GM21619 (cell line): ENCODE data around the gene MSX1.
A peak's percentile ranks its signal among the peaks of the same experiment; 100 is the strongest.

Experiments used
- ATAC-seq: cut with Tn5 transposase; IDR thresholded peaks from one replicate; pipeline ENCODE4 v1.9.1; 2021; ENCODE audit not compliant: unreplicated experiment

The MSX1 gene

GRCh38 chr4:4840351-4840750, 19.1 kb upstream of the MSX1 start:
- no peak for ATAC-seq

DNA sequence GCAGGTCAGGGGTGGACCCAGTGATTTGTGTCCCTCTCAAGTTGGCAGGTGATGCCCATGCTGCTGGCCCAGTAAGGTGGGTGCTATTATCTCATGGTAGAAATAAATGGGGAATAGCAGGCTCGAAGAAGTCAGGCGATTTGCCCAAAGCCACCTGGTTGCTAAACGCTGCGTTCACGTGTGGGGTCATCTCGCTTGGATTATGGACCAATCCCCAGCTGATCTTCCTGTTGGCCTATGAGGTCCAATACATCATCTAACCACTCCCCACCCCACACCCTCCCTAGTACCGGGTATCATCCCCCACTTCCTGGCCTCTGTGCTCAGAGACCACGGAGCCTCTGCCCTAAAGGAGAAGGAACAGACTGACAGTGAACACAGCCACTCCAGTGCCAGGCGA, 18.3 kb upstream of the MSX1 start:
- no peak for ATAC-seq

DNA sequence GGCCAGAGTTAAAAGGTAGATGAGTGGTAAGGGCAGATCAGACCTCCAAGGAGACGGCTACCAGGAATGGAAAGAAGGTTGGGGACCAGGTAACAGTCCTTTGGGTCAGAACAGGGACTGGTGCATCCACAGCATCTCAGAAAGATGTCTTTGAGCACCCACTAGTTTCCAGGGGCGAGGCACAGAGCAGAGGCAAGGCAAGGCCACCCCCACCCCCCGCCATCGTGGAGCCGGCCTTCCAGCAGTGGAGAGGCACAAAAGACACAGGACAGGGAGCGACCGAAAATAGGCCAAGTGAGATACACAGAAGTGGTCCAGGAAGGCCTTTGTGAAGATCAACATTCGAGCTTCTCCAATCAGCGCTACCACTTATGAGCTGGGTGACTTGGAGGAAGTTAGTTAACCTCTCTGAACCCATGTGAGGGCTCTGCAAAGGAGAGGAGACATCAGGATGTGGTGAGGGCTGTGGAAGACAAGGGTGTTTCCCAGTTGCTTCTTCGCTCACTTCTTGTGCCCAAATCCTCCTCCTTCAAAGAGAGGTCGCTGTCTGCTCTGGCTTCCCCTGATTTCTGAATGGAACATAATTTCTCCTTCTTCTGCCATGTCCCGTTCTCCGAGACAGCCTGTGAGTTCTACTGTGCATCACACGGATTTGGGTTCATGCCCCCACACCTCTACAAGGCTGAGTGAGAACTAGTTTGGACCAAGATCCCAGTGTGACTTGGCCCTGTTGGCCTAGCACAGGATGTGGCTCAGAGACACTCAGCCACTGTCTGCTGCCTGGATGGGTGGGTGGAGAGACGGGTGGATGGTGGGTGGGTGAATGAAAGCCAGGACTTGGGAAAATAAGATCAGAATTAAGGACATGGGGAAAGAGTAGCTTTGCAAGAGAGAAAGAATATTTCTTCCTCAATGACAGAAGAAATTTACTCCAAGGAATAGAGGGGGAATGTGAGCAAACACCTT, 16.7 kb upstream of the MSX1 start:
- no peak for ATAC-seq

DNA sequence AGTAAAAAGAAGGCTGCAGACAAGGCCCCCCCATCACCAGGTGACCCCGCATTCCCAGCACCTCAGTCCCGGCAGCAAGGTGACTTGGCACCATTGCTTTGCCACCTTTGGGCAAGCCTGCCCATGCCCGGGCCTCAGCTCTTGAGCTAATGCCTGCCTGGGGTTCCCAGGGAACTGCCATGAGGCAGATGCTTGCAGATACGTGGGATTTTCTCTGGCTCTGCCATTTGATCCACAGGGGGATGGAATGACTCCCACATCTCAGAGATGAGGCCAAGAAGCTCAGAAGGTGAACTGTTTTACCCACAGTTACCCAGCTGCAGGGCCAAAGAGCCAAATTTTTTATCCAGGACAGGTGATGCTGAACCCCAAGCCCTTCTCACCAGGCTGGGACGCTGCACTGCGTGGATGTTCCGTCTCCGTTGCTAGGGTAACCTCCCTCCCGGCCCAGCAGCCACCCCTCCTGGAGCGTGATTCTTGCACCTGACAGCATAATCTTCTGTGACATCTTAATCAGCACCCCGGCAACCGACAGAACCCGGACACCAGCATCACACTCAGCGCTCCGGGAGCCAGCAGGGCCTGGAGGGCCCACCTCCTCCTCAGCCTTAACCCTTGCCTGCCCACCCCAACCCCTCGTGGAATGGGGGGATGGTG, 15.7 kb upstream of the MSX1 start:
- ATAC-seq, result no peak

DNA sequence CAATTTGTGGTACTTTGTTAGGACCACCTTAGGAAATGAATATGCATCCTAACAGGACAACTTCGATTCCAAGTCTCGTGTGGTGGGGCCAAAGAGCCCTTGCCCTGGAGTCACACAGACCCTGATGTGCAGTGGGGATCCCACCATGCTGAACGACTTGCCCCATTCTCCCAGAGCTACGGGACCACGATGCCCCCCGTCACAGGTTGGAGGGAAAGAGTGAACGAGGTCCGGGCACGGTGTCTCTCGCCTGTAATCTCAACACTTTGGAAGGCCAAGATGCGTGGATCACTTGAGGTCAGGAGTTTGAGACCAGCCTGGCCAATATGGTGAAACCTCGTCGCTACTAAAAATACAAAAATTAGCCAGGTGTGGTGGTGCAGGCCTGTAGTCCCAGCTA, 14.4 kb upstream of the MSX1 start:
- ATAC-seq, result no peak

DNA sequence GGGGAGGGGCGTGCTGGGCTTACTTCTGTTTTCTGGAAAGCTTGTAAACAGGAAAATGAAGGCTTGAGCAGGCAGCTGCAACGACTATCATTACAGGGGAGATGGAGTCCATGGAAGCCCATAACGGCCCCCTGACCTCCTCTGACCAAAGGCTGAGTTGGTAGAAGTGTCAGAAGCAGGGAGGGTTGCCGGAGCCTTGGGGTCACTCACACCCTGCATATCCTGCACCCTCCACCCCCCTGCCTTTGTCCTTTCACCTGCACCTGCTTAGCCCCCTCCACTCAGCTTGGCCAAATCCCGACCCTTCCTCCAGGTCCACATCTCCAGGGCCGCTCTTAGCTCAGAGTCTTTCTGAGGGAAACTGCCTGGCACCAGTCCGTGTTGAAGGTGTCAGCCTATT, 12.5 kb upstream of the MSX1 start:
- no peak for ATAC-seq

GRCh38 chr4:4848540-4848939, 10.9 kb upstream of the MSX1 start:
- no peak for ATAC-seq

DNA sequence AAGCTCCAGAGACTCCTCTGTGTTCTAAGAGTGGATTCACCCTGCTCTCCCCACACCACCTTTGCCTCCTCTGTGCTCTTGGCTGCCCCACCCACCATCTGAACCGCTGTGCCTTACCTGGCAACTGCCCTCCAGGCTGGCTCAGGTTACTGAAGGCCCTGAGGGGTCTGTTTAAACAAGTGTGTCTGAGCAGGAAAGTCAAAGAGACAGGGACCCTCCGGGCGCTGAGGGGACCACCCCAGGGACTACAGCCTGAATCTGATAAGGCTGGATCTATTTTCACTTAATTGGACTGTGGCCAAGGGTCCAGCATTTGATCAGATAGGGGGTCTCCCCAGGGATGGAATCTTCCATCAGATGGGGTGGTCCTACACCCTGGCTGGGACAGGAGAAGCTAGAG, 10.4 kb upstream of the MSX1 start:
- ATAC-seq, result no peak

GRCh38 chr4:4849524-4850193, 9.8 kb upstream of the MSX1 start:
- ATAC-seq, result no peak

GRCh38 chr4:4851081-4851480, 8.4 kb upstream of the MSX1 start:
- no peak for ATAC-seq

DNA sequence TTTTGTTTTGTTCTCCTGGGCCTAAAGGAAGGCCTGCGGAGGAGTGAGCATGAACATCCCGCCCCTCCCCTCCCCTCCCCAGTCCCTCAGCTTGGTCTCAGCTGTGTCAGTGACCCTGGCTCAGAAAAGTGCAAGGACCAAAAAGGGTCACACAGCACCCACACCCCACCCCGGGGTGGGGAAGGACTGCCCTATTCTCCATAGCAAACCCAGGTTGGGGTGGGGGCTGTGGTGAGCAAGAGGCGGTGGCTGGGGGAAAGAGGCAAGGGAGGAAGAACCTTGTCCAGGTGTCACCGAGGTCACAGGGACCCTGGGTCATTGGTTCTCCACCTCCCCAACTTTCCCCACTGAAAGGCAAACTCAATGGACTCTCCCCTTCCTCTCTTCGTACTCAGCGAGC, 7.6 kb upstream of the MSX1 start:
- no peak for ATAC-seq

DNA sequence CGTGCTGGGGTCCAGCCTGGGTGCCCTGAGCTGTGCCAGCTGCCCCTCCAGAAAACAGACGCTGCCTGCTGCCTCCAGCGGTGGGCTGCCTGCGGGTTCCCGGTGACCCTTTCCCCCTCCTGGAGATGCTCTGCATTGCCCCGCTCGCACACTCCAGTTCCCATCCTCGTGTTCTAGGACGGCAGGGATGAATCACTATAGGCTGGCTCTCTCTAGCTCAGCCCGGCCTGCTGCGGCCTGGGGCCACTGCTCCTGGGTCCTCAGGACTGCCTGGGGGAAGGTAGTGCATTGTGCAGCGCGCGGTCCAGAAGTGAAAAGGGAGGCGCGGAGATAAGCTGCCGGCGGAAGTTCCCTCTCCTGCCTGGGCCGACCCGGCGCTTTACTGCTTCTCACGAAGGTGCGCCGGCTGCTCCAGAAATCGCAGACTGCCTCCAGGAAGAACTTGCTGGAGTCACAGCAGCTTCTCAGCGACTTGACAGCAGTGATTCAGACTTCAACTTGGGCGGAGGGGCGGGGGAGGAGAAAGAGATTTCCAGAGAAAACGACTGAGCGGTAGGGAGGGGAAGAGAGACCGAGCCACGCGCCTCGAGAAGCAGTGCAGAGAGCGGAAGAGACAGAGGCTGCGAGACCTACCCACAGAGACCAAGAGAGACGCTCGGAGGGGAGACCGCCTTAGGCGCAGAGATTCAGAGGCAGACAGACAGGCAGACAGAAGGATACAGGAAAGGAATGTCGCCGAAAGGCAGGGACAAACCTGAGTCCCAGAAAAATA, 6.7 kb upstream of the MSX1 start:
- peak; percentile 63 for ATAC-seq

- ATAC-seq, result peak; percentile 15
Measured at GRCh38 chr4:4853371-4853823, 6.1 kb upstream of the MSX1 start.

DNA sequence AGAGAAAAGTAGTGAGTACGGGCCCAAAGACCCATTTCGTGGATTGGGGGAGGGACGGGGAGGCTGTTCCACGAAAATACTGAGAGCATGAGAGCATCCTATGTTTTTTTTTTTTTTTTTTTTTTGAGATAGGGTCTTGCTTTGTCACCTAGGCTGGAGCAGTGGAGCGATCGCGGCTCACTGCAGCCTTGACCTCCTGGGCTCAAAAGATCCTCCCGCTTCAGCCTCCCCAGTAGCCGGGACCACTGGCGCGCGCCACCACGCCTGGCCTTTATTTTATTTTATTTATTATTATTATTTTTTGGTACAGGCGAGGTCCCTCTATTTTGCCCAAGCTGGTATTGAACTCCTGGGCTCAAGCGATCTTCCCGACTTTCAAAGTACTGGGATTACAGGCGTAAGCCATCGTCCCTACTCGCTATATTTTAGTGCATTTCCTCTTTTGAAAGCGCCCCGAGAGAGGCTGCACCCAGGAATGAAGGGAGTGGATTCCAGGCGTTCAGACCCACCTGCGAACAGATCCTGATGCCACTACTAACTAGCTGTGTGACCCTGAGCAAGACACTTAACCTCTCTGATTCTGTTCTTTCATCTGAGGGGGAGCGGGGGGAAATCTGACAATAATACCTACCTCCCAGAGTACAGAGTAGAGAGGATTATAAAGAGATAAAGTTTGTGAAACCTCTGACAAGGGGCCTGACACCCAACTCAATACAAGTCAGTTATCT, 5.4 kb upstream of the MSX1 start:
- ATAC-seq, result no peak

- no peak for ATAC-seq
Measured at GRCh38 chr4:4854649-4855295, 4.7 kb upstream of the MSX1 start.

GRCh38 chr4:4855301-4856070, 4.0 kb upstream of the MSX1 start:
- no peak for ATAC-seq

GRCh38 chr4:4856071-4857000, 3.1 kb upstream of the MSX1 start:
- no peak for ATAC-seq
